Esophagus squamous epithelium (tissue), 4 donors: Measurements from ENCODE around the gene KIF23.

Experiments
- CTCF ChIP-seq, 6 experiments: fragments of 450-650 bp in 4 of 6; fragments of 200-600 bp in 2 of 6; sonication (generic) in 2 of 6; IDR thresholded peaks; one replicate each; pipeline ENCODE4 v1.5.1; 2016 to 2019; ENCODE audit warnings: antibody characterized with exemption in 6 of 6, mild to moderate bottlenecking in 4 of 6, moderate library complexity in 4 of 6
- POLR2A ChIP-seq, 4 donors: fragments of 450-650 bp; IDR thresholded peaks; one replicate each; pipeline ENCODE4 v1.6.1; 2017; ENCODE audit warnings: antibody characterized with exemption in 4 of 4, mild to moderate bottlenecking in 4 of 4, moderate library complexity in 3 of 4

GRCh38 chr15:69484837-69485236, 70.7 kb downstream of the KIF23 start:
- TF ChIP-seq POLR2A (IDR thresholded peaks at IDR 0.05) (no peak), CTCF (IDR thresholded peaks at IDR 0.05) (no peak)
